GM12891 (cell line): ENCODE measurements around the gene ABCC1.

Experiments used
- POLR2A ChIP-seq: IDR thresholded peaks from 2 replicates; pipeline ENCODE4 v1.6.1; 2011; ENCODE audit warnings: low read depth, low read length, control low read depth
- POLR2AphosphoS5 ChIP-seq: IDR thresholded peaks from 2 replicates; pipeline ENCODE4 v1.6.1; 2011; ENCODE audit warnings: low read depth, low read length, control low read depth
- TAF1 ChIP-seq: IDR thresholded peaks from 2 replicates; pipeline ENCODE4 v1.6.1; 2011; ENCODE audit warnings: low read depth, low read length, control low read depth

- TF ChIP-seq POLR2AphosphoS5 (no peak), POLR2A (no peak), TAF1 (no peak)
Measured at GRCh38 chr16:16176328-16176727, 226.9 kb downstream of the ABCC1 start.
